ENCODE measurements around the gene SBF2.

The SBF2 gene

GRCh38 chr11:9851366-9851765, 442.7 kb downstream of the SBF2 start:
- no peak overlapping the region for H3K4me3 ChIP-seq (replicated peaks; ENCODE audit: insufficient read depth, low read length)
- no peak for DNase-seq (ENCODE audit: low read depth in 1 of 2, low spot score in 1 of 2)
- H3K27me3 ChIP-seq (ENCODE audit: insufficient read depth, poor library complexity, severe bottlenecking), result no peaks in the 10 kb centered on the region
- no peak for TF ChIP-seq GABPA (IDR thresholded peaks at IDR 0.05; ENCODE audit: low read depth)
- TF ChIP-seq CTCF (IDR thresholded peaks at IDR 0.05; ENCODE audit: insufficient read depth, low read length), result no peak
- TF ChIP-seq SPI1 (IDR thresholded peaks at IDR 0.05; ENCODE audit: borderline replicate concordance, low read depth), result no peak
- TF ChIP-seq POLR2AphosphoS5 (IDR thresholded peaks at IDR 0.05; ENCODE audit: low read depth), result no peak
- no peak overlapping the region for H3K27ac ChIP-seq (replicated peaks)

GRCh38 chr11:9850224-9850895, 443.7 kb downstream of the SBF2 start:
- TF ChIP-seq REST (IDR thresholded peaks at IDR 0.05; ENCODE audit: insufficient replicate concordance, low read depth) (no peak), GABPA (IDR thresholded peaks at IDR 0.05; ENCODE audit: low read depth) (no peak), POLR2AphosphoS5 (IDR thresholded peaks at IDR 0.05; ENCODE audit: low read depth) (no peak), SPI1 (IDR thresholded peaks at IDR 0.05; ENCODE audit: borderline replicate concordance, low read depth) (no peak), CTCF (IDR thresholded peaks at IDR 0.05; ENCODE audit: insufficient read depth, low read length) (no peak)

GRCh38 chr11:9849389-9849788, 444.6 kb downstream of the SBF2 start:
- H3K4me3 ChIP-seq (replicated peaks; ENCODE audit: insufficient read depth, low read length), result no peak overlapping the region
- no peaks in the 10 kb centered on the region for H3K27me3 ChIP-seq (ENCODE audit: insufficient read depth, poor library complexity, severe bottlenecking)
- DNase-seq (ENCODE audit: low read depth in 1 of 2, low spot score in 1 of 2), result no peak
- no peak overlapping the region for H3K27ac ChIP-seq (replicated peaks)
- TF ChIP-seq GABPA (IDR thresholded peaks at IDR 0.05; ENCODE audit: low read depth), result no peak
- TF ChIP-seq POLR2AphosphoS5 (IDR thresholded peaks at IDR 0.05; ENCODE audit: low read depth), result no peak
- no peak for TF ChIP-seq CTCF (IDR thresholded peaks at IDR 0.05; ENCODE audit: insufficient read depth, low read length)
- no peak for TF ChIP-seq REST (IDR thresholded peaks at IDR 0.05; ENCODE audit: insufficient replicate concordance, low read depth)
- peak; percentile 95 for TF ChIP-seq SPI1 (IDR thresholded peaks at IDR 0.05; ENCODE audit: borderline replicate concordance, low read depth)

More at GRCh38 chr11:9850224-9850895, 443.7 kb downstream of the SBF2 start:
- no peaks in the 10 kb centered on the region for H3K27me3 ChIP-seq (ENCODE audit: insufficient read depth, poor library complexity, severe bottlenecking)
- no peak overlapping the region for H3K4me3 ChIP-seq (replicated peaks; ENCODE audit: insufficient read depth, low read length)
- DNase-seq (ENCODE audit: low read depth in 1 of 2, low spot score in 1 of 2), result no peak
- no peak overlapping the region for H3K27ac ChIP-seq (replicated peaks)

- H3K27ac ChIP-seq (replicated peaks), result no peak overlapping the region
- DNase-seq (ENCODE audit: low read depth in 1 of 2, low spot score in 1 of 2), result no peak
- no peak overlapping the region for H3K4me3 ChIP-seq (replicated peaks; ENCODE audit: insufficient read depth, low read length)
- TF ChIP-seq SPI1 (IDR thresholded peaks at IDR 0.05; ENCODE audit: borderline replicate concordance, low read depth) (no peak), REST (IDR thresholded peaks at IDR 0.05; ENCODE audit: insufficient replicate concordance, low read depth) (no peak), POLR2AphosphoS5 (IDR thresholded peaks at IDR 0.05; ENCODE audit: low read depth) (no peak), GABPA (IDR thresholded peaks at IDR 0.05; ENCODE audit: low read depth) (no peak), CTCF (IDR thresholded peaks at IDR 0.05; ENCODE audit: insufficient read depth, low read length) (no peak)
- H3K27me3 ChIP-seq (ENCODE audit: insufficient read depth, poor library complexity, severe bottlenecking), result no peaks in the 10 kb centered on the region
Measured at GRCh38 chr11:9847636-9848035, 446.4 kb downstream of the SBF2 start.
